Upper lobe of right lung (tissue), 1 donor: ENCODE results near the gene PMEPA1. TPM values are rescaled to one million over a fixed set of nuclear protein-coding genes. Genes with fewer than 3 reads are reported as not detected.

Experiments used
- ATAC-seq: fragments of 200-7000 bp; cut with Tn5 transposase; one replicate; pipeline ENCODE4 v1.9.1; 2020; ENCODE audit warnings: mild to moderate bottlenecking, moderate library complexity
- DNase-seq: peaks from one replicate; pipeline ENCODE4 v3.0.0-alpha.2; 2020
- H3K27ac ChIP-seq: fragments of 200-600 bp; one replicate; pipeline ENCODE4 v1.8.0; 2022
- H3K27me3 ChIP-seq: fragments of 200-600 bp; one replicate; pipeline ENCODE4 v1.8.0; 2022; ENCODE audit warnings: mild to moderate bottlenecking
- H3K36me3 ChIP-seq: fragments of 200-600 bp; one replicate; pipeline ENCODE4 v1.8.0; 2022
- H3K4me1 ChIP-seq: fragments of 200-600 bp; one replicate; pipeline ENCODE4 v1.8.0; 2022
- H3K4me3 ChIP-seq: fragments of 200-600 bp; one replicate; pipeline ENCODE4 v1.8.0; 2022; ENCODE audit warnings: mild to moderate bottlenecking
- H3K9me3 ChIP-seq: fragments of 200-600 bp; one replicate; pipeline ENCODE4 v1.8.0; 2022
- CTCF ChIP-seq: fragments of 200-600 bp; IDR thresholded peaks from one replicate; pipeline ENCODE4 v1.8.0; 2022; ENCODE audit warnings: antibody characterized with exemption
- intact Hi-C: fragments of 100-400 bp; cut with DNase I; formaldehyde crosslinking; loops from one replicate; pipeline ENCODE4 v1.11.0; 2022
- total RNA-seq: library from RNA; stranded (reverse); fragmentation: NEBNext Ultra II Directional; extraction: Animal tissue kit (Norgen Biotek cat#: 25700); gene quantifications from one replicate; pipeline ENCODE4 v1.2.1, GENCODE V29; 2021
- donor health status: DM: no; HTN: yes; CAD: no; lungs with severe emphysema.

Gene PMEPA1
- total RNA-seq, 1 donor from 2014 or later, result 49.1 TPM

DNA sequence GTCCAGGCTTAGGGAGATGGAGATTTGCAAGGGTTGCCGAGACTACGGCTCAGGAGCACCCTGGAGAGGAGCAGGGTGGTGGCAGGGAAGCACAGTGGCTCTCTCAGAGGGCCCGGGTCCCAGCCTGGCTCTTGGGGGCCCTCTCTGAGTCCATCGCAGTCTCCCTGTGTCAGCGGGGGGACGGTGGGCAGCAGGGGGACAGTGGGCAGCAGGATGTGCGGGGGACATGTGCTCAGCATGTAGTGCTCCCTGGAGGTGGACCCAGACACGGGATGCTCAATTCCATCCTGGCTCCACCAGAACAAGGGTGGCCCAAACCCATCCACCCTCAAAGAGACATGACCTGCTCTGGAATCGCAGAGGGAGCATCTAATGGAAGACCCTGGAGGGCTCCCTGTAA lies 46.6 kb downstream of the PMEPA1 start:
- DNase-seq (peak; percentile 34), ATAC-seq (no peak)
- Histone ChIP-seq H3K4me3 (no peak overlapping the region), H3K27me3 (no peaks in the 10 kb centered on the region), H3K27ac (no peak overlapping the region), H3K4me1 (no peaks in the 10 kb centered on the region), H3K9me3 (no peaks in the 10 kb centered on the region), H3K36me3 (peaks cover 9% of the 10 kb centered on the region)
- TF ChIP-seq CTCF, result no peak
- intact Hi-C loops, result no loop called here

DNA sequence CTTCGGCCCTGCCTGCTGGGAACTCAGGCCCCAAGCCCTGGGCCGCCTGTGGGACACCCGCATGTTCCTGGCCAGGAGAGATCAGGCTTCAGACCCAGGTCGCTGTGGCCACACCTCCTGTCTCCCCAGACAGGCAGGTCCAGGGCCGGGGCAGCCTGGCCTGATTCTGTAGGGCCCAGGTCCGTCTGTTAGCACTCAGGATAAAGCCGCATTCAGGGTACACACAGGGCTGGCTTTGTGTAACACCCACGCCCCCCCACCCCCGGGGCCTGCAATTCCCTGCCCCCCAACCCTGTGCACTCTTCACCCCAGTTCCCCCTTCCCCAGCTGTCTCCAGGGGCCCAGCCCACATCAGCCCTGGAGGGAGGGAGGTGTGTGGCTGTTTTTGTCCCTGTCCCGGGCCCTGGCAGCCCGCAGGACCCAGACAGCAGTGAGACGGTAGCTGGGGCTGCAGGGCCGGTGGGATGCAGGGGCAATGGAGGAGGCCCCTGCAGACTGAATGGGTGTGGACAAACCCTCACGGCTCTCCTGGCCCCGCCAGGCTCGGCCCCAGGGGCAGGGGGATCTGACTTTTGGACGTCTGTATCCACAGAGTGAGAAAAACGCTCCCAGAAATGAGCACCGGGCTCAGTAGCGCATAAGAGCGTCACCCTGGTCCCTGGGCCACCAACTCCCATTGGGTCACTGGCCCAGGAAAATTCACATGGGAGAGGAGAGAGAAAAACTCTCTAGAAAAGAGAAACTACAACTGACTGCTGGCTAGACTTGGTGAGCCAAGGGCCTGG lies 47.2 kb downstream of the PMEPA1 start:
- ATAC-seq (no peak), DNase-seq (peak; percentile 46)
- H3K4me3 ChIP-seq, result no peak overlapping the region
- H3K27me3 ChIP-seq, result no peaks in the 10 kb centered on the region
- no peaks in the 10 kb centered on the region for H3K4me1 ChIP-seq
- no peaks in the 10 kb centered on the region for H3K9me3 ChIP-seq
- peaks cover 9% of the 10 kb centered on the region for H3K36me3 ChIP-seq
- intact Hi-C loops, result no loop called here
- no peak for TF ChIP-seq CTCF
- no peak overlapping the region for H3K27ac ChIP-seq

GRCh38 chr20:57661746-57662455 lies 47.9 kb downstream of the PMEPA1 start:
- no peak overlapping the region for H3K4me3 ChIP-seq
- no peak for ATAC-seq
- intact Hi-C loops, result no loop called here
- H3K9me3 ChIP-seq, result no peaks in the 10 kb centered on the region
- DNase-seq, result peak; percentile 57
- H3K4me1 ChIP-seq, result no peaks in the 10 kb centered on the region
- no peak for TF ChIP-seq CTCF
- no peaks in the 10 kb centered on the region for H3K27me3 ChIP-seq
- peaks cover 9% of the 10 kb centered on the region for H3K36me3 ChIP-seq
- H3K27ac ChIP-seq, result no peak overlapping the region

DNA sequence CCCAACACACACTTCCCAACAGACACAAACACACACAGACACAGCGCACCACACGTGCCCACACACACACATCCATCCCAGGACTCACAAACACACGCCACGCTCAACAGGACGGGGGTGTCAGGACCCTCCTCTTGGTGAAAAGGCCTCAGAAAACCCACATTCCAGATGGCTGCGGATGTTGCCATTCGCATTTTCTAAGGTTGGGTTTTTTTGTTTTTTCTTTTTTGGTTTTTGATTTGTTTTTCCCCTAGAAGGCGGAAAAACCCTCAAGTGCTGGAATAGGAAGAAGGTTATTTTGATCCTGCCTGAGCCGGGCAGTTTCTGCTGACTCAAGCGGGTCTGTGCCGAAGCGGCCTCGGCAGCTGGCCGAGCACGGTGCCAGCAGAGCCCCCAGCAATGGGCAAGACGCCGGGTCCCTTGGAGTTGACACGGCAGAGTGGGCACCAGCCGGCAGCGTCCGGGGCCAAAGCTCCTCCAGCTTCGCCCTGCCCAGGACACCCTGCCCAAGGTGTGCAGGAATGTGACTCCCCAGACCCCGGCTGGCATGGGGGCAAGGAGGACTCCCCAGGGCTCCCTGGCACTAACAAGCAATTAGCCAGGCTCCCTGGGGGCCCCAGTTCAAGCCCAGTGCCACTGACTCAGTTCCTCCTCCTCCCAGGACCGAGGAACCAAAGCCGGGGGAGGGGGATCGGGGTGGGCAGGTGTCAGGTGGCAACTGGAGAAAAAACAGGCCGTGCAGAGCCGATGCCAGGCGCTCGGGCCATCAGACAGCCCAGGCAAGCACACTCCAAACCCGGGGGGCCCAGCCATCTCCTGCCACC lies 48.7 kb downstream of the PMEPA1 start:
- TF ChIP-seq CTCF, result no peak
- ATAC-seq (no peak), DNase-seq (peak; percentile 58)
- no peaks in the 10 kb centered on the region for H3K4me1 ChIP-seq
- no peaks in the 10 kb centered on the region for H3K9me3 ChIP-seq
- H3K4me3 ChIP-seq, result no peak overlapping the region
- intact Hi-C loops, result no loop called here
- no peaks in the 10 kb centered on the region for H3K27me3 ChIP-seq
- peaks cover 9% of the 10 kb centered on the region for H3K36me3 ChIP-seq
- H3K27ac ChIP-seq, result no peak overlapping the region

GRCh38 chr20:57660181-57660921 lies 49.5 kb downstream of the PMEPA1 start:
- TF ChIP-seq CTCF, result no peak
- H3K4me1 ChIP-seq, result no peaks in the 10 kb centered on the region
- H3K9me3 ChIP-seq, result no peaks in the 10 kb centered on the region
- H3K36me3 ChIP-seq, result peaks cover 9% of the 10 kb centered on the region
- ATAC-seq (no peak), DNase-seq (no peak)
- H3K27me3 ChIP-seq, result no peaks in the 10 kb centered on the region
- intact Hi-C loops, result no loop called here
- no peak overlapping the region for H3K4me3 ChIP-seq
- no peak overlapping the region for H3K27ac ChIP-seq
